Muscle of leg (tissue), 11 donors: ENCODE measurements around the gene VIPR1. TPM values are rescaled to one million over a fixed set of nuclear protein-coding genes. Genes with fewer than 3 reads are reported as not detected.

Experiments used
- DNase-seq: peaks from one replicate; pipeline ENCODE4 v3.0.0; 2013
- H3K27ac ChIP-seq: one replicate; pipeline ENCODE4 v1.5.1; 2013; ENCODE audit warnings: mild to moderate bottlenecking, low read length, control low read depth
- H3K27me3 ChIP-seq: one replicate; pipeline ENCODE4 v1.6.1; 2013; ENCODE audit warnings: low read length; ENCODE audit not compliant: control insufficient read depth, insufficient read depth
- H3K36me3 ChIP-seq: one replicate; pipeline ENCODE4 v1.6.1; 2013; ENCODE audit warnings: low read length; ENCODE audit not compliant: control insufficient read depth, insufficient read depth
- H3K4me1 ChIP-seq: one replicate; pipeline ENCODE4 v1.6.1; 2013; ENCODE audit warnings: low read length; ENCODE audit not compliant: control insufficient read depth, insufficient read depth
- H3K4me3 ChIP-seq: one replicate; pipeline ENCODE4 v1.5.1; 2013; ENCODE audit warnings: low read length, control low read depth
- H3K9me3 ChIP-seq: replicated peaks from 2 replicates; pipeline ENCODE4 v1.6.1; 2013; ENCODE audit warnings: low read depth, low read length; ENCODE audit not compliant: control insufficient read depth
- WGBS: methylation state at CpG from one replicate; pipeline ENCODE4 v1.1.5; 2013; ENCODE audit warnings: missing lambda C conversion rate; ENCODE audit not compliant: insufficient coverage; 5-methylcytosine and 5-hydroxymethylcytosine counted together
- polyA plus RNA-seq, 8 donors: library from polyadenylated mRNA; unstranded; fragments of 120-200 nt; gene quantifications; one replicate each; pipeline versions ENCODE4 v1.2.1 to v1.2.3, GENCODE V29; 2013; ENCODE audit warnings: inconsistent platforms in 1 of 8, low replicate concordance in 1 of 8; ENCODE audit not compliant: insufficient read length in 8 of 8, insufficient read depth in 1 of 8
- total RNA-seq: library from RNA; stranded (reverse); fragments of 120-200 nt; gene quantifications from one replicate; pipeline ENCODE4 v1.2.4, GENCODE V29; 2013

The VIPR1 gene
- total and polyA plus RNA-seq, 9 donors = 0.52 to 4.1 (median 1.2) TPM

DNA sequence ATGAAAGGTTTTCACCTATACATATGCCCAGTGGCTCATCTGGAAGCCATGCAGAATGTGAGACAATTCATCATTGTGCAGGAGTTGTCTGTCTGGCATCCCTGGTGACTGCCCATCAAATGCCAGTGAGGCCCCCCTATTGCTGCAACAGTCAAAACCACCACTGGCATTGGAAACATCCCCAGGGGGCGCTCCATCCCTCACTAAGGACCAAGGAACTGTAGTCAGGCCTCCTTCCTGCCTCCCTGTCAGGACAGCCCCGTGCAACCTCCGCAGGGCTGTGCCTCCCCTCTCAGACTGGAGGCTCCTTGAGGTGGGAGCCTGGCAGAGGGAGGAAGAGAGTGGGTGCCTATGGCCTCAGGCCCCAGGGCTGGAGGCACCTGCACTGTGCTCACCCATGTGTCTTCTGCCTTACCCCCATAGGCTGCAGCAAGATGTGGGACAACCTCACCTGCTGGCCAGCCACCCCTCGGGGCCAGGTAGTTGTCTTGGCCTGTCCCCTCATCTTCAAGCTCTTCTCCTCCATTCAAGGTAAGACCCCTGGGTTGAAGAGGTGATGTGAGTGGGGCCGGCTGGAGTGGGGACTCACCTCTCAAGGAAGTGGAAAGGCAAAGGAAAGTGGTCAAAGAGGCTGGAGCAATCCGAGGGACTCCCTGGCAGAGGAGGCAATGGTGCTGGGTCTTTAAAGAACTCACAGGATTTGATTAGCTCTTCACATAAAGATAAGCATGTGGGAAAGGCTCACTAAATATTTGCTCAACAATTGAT is 16.5 kb downstream of the VIPR1 start:
- Histone ChIP-seq H3K9me3 (no peaks in the 10 kb centered on the region), H3K27ac (no peak overlapping the region), H3K27me3 (no peaks in the 10 kb centered on the region), H3K4me3 (no peak overlapping the region), H3K4me1 (no peaks in the 10 kb centered on the region), H3K36me3 (no peaks in the 10 kb centered on the region)
- DNase-seq = no peak
- WGBS = 80% methylated on average over 2 of the region's 6 CpGs

DNA sequence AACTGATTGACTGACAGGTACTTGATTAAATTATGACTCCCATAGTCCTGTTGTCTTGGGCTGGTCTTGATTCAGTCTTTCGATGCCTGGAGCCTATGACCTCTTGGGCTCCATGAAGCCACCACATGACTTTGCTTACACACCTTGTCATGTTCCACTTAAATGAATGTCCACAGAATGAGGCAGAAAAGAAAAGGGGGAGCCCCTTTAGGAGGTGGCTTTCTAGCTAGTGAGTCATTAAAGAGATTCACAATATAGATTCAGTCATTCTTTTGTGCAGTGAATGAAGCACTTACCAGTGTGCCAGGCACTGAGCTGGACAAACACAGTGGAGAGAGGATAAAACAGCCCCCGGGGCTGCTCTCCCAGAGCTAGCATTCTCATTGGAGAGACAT is 17.1 kb downstream of the VIPR1 start:
- DNase-seq = no peak
- H3K36me3 ChIP-seq = no peaks in the 10 kb centered on the region
- no peak overlapping the region for H3K27ac ChIP-seq
- no peaks in the 10 kb centered on the region for H3K4me1 ChIP-seq
- no peaks in the 10 kb centered on the region for H3K27me3 ChIP-seq
- no peak overlapping the region for H3K4me3 ChIP-seq
- H3K9me3 ChIP-seq = no peaks in the 10 kb centered on the region
- 80% methylated on average over 1 of the region's 2 CpGs for WGBS

DNA sequence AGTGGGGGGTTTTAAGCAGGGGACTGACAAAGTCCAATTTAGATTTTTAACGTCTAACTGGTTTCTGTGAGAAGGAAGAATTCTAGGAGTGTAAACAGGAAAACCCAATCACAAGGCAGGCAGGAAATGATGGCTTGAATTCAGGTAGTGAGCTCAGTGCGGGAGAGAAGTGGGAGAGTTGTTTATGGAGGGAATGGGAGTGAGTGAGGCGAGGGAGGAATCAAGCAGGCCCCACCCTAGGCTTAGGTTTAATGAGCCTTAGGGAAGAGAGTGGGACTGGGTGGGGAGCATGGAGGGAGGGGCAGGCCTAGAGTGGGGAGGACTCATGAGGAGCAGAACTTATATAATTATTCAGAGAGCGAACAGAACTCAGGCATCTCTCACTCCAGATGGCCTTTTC is 17.9 kb downstream of the VIPR1 start:
- H3K4me1 ChIP-seq = no peaks in the 10 kb centered on the region
- no peak for DNase-seq
- no peak overlapping the region for H3K27ac ChIP-seq
- H3K9me3 ChIP-seq = no peaks in the 10 kb centered on the region
- H3K4me3 ChIP-seq = no peak overlapping the region
- 23% methylated on average over 3 of the region's 4 CpGs for WGBS
- H3K36me3 ChIP-seq = no peaks in the 10 kb centered on the region
- no peaks in the 10 kb centered on the region for H3K27me3 ChIP-seq

DNA sequence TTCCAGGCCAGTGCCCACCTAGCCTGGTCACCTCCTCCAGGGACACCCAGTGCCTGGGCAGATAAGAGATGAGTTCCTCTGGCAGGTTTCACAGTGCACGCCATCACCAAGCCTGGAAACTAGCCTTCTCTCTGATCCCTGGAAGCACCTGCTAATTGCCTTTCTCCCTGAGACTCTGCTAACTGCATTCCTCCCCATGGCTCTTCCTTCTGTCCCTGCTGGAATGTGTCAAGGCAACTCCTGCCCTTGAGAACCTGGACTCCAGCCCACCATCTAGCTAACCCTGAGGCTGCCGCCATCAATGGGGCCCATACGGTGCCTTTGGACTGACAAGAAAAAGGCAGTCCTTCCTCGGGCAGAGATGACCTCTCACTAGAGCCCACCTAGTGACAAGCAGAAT is 18.5 kb downstream of the VIPR1 start:
- 85% methylated on average over 2 of the region's 4 CpGs for WGBS
- Histone ChIP-seq H3K9me3 (no peaks in the 10 kb centered on the region), H3K36me3 (no peaks in the 10 kb centered on the region), H3K27me3 (no peaks in the 10 kb centered on the region), H3K4me3 (no peak overlapping the region), H3K4me1 (no peaks in the 10 kb centered on the region), H3K27ac (no peak overlapping the region)
- DNase-seq = no peak

DNA sequence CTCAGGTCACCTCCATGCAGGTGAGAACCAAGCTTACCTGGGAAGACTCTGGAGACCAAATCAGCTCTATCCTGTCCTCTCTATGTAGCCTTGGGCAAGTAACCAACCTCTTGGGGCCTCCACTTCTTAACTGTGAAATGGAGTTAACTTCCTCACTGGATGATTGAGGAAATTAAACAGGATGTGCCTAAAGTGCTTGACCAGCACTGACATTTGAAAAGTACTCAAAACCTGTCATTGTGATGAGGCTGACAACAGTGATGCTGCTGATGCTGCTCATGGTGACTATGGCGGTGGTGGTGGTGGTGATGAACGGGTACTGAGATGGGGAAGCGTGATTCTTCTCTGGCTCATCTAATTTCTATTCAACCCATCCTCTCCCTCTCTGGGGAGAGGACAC is 22.3 kb downstream of the VIPR1 start:
- Histone ChIP-seq H3K9me3 (no peaks in the 10 kb centered on the region), H3K4me3 (no peak overlapping the region), H3K4me1 (no peaks in the 10 kb centered on the region), H3K36me3 (no peaks in the 10 kb centered on the region), H3K27me3 (no peaks in the 10 kb centered on the region), H3K27ac (no peak overlapping the region)
- no CpG with 5 or more reads among the region's 3 CpGs for WGBS
- DNase-seq = no peak

DNA sequence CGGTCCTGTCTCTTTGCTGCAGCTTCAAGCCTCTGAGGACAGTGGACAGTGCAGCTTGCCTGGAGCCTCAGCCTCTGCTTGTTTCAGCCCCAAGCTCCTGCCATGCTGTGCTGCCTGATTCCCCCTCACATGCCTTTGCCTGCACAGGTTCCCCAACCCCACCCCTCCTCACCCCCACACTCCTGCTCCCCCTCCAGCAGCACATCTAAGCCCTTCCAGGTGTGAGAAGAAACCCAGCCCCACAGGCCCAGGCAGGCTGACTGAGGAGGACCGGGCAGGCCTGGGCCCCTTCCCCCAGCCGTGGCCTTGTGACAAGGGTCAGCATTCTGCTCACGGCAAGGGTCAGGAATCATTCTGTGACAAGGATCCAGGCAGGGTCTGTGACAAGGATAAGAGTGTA is 22.8 kb downstream of the VIPR1 start:
- H3K36me3 ChIP-seq = no peaks in the 10 kb centered on the region
- no peak overlapping the region for H3K4me3 ChIP-seq
- WGBS = 52% methylated on average over 2 of the region's 4 CpGs
- H3K9me3 ChIP-seq = no peaks in the 10 kb centered on the region
- H3K27me3 ChIP-seq = no peaks in the 10 kb centered on the region
- no peaks in the 10 kb centered on the region for H3K4me1 ChIP-seq
- H3K27ac ChIP-seq = no peak overlapping the region
- DNase-seq = no peak

DNA sequence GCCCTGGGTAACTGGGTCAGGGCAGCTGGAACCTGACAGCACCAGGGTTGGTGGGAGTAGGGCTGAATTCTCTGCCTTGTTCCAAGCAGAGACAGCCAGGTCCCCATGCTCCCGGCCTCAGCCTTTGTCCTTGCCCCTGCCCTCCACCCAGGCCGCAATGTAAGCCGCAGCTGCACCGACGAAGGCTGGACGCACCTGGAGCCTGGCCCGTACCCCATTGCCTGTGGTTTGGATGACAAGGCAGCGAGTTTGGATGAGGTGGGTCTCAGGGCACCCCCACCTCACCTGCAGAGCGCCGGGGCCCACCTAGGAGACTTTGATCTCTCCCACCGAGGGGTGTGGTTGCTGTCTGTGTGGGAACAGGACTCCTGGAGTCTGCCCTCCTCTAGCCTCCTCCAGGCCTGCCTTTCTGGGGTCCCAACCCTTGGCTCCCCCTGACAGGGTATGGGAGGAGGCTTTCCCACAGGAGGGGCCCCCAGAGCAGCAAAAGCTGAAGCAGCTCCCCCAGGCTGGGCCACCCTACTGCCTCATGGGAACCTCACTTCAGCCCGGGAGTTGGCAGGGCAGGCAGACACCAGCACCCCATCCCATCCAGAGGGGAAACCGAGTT is 23.4 kb downstream of the VIPR1 start:
- Histone ChIP-seq H3K27ac (no peak overlapping the region), H3K4me1 (no peaks in the 10 kb centered on the region), H3K4me3 (no peak overlapping the region), H3K36me3 (no peaks in the 10 kb centered on the region), H3K9me3 (no peaks in the 10 kb centered on the region), H3K27me3 (no peaks in the 10 kb centered on the region)
- no peak for DNase-seq
- WGBS = 58% methylated on average over 2 of the region's 13 CpGs

DNA sequence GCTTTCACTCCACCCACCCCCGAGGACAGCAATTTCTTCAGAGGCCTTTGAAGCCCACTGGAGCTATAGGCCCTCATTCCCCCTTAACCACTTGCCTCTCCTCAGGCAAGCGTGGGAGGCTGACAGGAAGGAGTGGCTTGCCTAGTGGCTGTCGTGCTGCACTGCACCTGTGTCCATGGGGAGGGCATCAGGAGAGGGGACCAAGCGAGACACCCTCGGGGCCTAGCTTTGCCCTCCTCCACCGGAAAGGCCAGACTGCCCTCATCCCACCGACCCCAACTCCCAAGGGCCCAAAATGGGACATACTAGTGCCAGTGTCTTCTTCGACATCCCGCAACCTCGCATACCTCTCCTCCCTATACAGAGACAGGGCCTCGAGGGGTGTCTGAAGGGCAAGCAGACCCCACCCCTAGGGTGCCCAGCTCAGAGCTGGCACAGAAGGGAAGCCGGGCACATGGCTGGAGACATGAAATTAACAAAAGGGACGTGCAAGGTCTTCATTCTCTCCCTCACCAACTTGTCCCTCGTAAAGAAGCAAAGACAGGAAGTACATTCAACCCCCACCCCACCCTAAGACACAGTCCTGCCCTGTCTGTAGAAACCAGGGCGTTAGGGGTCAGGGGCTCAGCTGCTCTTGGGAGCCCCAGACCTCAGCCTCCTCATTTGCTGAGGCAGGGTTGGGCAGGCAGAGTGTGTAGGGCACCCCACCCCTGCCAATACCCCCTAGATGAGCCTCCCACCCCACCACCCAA is 24.3 kb downstream of the VIPR1 start:
- Histone ChIP-seq H3K4me1 (no peaks in the 10 kb centered on the region), H3K9me3 (no peaks in the 10 kb centered on the region), H3K4me3 (no peak overlapping the region), H3K27ac (no peak overlapping the region), H3K36me3 (no peaks in the 10 kb centered on the region), H3K27me3 (no peaks in the 10 kb centered on the region)
- no peak for DNase-seq
- WGBS = 65% methylated on average over 12 of the region's 15 CpGs

DNA sequence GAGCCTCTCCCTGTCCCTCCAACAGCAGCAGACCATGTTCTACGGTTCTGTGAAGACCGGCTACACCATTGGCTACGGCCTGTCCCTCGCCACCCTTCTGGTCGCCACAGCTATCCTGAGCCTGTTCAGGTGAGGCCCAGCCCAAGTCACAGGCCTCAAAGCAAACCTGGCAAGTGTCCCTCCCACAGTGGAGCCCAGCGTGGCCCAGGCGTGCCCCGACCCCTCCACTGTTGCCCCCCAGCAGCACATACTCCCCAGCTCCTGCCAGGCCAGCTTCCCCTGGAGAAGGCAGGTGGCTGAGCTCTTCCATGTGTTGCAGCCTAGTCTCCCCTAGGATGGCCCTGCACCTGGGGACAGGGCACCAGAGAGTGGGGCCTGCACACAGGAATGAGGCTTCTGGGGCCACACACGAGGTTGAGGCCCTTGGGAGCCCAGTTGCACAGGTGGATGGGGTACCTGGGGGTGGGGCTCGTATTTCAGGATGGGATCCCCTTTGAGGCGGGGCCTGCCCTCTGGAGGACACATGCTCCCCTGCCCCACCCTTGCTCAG is 25.0 kb downstream of the VIPR1 start:
- H3K4me1 ChIP-seq = no peaks in the 10 kb centered on the region

DNA sequence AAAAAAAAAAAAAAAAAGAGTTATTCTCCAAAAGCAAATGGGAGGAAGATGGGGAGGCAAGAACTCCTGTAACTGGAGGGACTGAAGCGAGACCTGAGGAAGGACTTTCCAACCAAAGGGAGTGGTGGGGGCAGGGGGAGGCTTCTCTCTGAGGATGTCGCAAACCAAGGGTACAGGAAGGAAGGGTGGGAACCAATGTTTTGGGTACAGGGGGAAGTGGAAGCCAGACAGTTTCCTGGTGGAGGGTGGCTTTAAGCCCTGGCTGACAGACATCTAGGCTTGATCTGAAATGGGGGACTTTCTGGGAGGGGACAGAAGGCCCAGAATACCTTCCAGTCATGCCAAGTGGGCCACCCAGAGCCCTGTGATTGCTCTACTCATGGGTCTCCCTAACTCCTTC is 27.0 kb downstream of the VIPR1 start:
- 91% methylated on average over 2 of the region's 2 CpGs for WGBS
- Histone ChIP-seq H3K36me3 (no peaks in the 10 kb centered on the region), H3K27ac (no peak overlapping the region)

More for the DNA sequence above, 25.0 kb downstream of the VIPR1 start:
- no peak for DNase-seq
- H3K4me3 ChIP-seq = no peak overlapping the region
- no peak overlapping the region for H3K27ac ChIP-seq
- H3K9me3 ChIP-seq = no peaks in the 10 kb centered on the region
- no peaks in the 10 kb centered on the region for H3K27me3 ChIP-seq
- no peaks in the 10 kb centered on the region for H3K36me3 ChIP-seq
- WGBS = 82% methylated on average over 8 of the region's 11 CpGs

More for the DNA sequence above, 27.0 kb downstream of the VIPR1 start:
- Histone ChIP-seq H3K27me3 (no peaks in the 10 kb centered on the region), H3K4me1 (no peaks in the 10 kb centered on the region), H3K9me3 (no peaks in the 10 kb centered on the region), H3K4me3 (no peak overlapping the region)
- DNase-seq = no peak
